Right atrium auricular region (tissue), 2 donors: Measurements from ENCODE around the gene CDRT4. TPM values are rescaled to one million over a fixed set of nuclear protein-coding genes. Genes with fewer than 3 reads are reported as not detected.
A peak's percentile ranks its signal among the peaks of the same experiment; 100 is the strongest.
"Not testable (repeated sequence)": the region's sequence is repeated elsewhere in the genome, so short reads cannot be mapped to it uniquely, and the experiment has no call there.

Experiments
- DNase-seq: peaks from one replicate; pipeline ENCODE4 v3.0.0-alpha.2; 2019; ENCODE audit warnings: low spot score
- H3K27ac ChIP-seq, 2 donors: fragments of 200-600 bp; sonication (generic); 1 replicate in 1 of 2; 2 replicates in 1 of 2; pipeline ENCODE4 v1.5.1; 2016 to 2019
- H3K27me3 ChIP-seq, 2 donors: fragments of 200-600 bp; sonication (generic); one replicate each; pipeline versions ENCODE4 v1.5.1 to v1.6.0; 2017 to 2019
- H3K36me3 ChIP-seq: fragments of 200-600 bp; sonication (generic); one replicate; pipeline ENCODE4 v1.5.1; 2016
- H3K4me1 ChIP-seq, 2 donors: fragments of 200-600 bp; sonication (generic); one replicate each; pipeline versions ENCODE4 v1.5.1 to v1.6.0; 2017 to 2019
- H3K4me3 ChIP-seq, 2 donors: fragments of 200-600 bp; sonication (generic); 1 replicate in 1 of 2; 2 replicates in 1 of 2; pipeline ENCODE4 v1.5.1; 2017 to 2019; ENCODE audit warnings: mild to moderate bottlenecking in 1 of 2, moderate library complexity in 1 of 2
- H3K9me3 ChIP-seq, 2 donors: fragments of 200-600 bp; sonication (generic); one replicate each; pipeline ENCODE4 v1.5.1; 2019
- CTCF ChIP-seq, 2 donors: fragments of 200-600 bp; sonication (generic); IDR thresholded peaks; one replicate each; pipeline ENCODE4 v1.5.1; 2019; ENCODE audit warnings: antibody characterized with exemption in 2 of 2
- total RNA-seq, 2 donors: library from RNA; depleted of rRNA; stranded (reverse); fragments of >200 nt; gene quantifications; one replicate each; pipeline ENCODE4 v1.1.0, GENCODE V29; 2016

The CDRT4 gene
- total RNA-seq, 2 donors from 2014 or later: 0.94 TPM; not detected in 1

- TF ChIP-seq CTCF (IDR thresholded peaks at IDR 0.05): no peak
- Histone ChIP-seq H3K27me3 (no peaks in the 10 kb centered on the region), H3K9me3 (no peaks in the 10 kb centered on the region), H3K36me3 (no peaks in the 10 kb centered on the region), H3K27ac (no peak overlapping the region), H3K4me3 (no peak overlapping the region), H3K4me1 (peaks cover 0 to 13% of the 10 kb centered on the region in 2 donors)
- DNase-seq: peak; percentile 18
These were observed 39.6 kb upstream of the CDRT4 start for GRCh38 chr17:15507001-15507400.

- peak; percentile 18 for DNase-seq
- H3K4me3 ChIP-seq, H3K27me3 ChIP-seq, H3K9me3 ChIP-seq, H3K27ac ChIP-seq, H3K36me3 ChIP-seq: not testable (repeated sequence)
- H3K4me1 ChIP-seq: peaks cover 0 to 16% of the 10 kb centered on the region in 2 donors
These were observed 38.3 kb upstream of the CDRT4 start for GRCh38 chr17:15505708-15506107.

- Histone ChIP-seq H3K27me3 (no peaks in the 10 kb centered on the region), H3K4me3 (no peak overlapping the region), H3K27ac (no peak overlapping the region), H3K36me3 (no peaks in the 10 kb centered on the region), H3K9me3 (no peaks in the 10 kb centered on the region), H3K4me1 (peaks cover 0 to 16% of the 10 kb centered on the region in 2 donors)
- TF ChIP-seq CTCF (IDR thresholded peaks at IDR 0.05): no peak
- DNase-seq: no peak
These were observed 36.3 kb upstream of the CDRT4 start for GRCh38 chr17:15503731-15504130.

- Histone ChIP-seq H3K27me3 (no peaks in the 10 kb centered on the region), H3K27ac (peak overlapping the region; percentile 54 to 75), H3K9me3 (no peaks in the 10 kb centered on the region), H3K36me3 (no peaks in the 10 kb centered on the region), H3K4me1 (peaks cover 0 to 16% of the 10 kb centered on the region in 2 donors), H3K4me3 (peak overlapping the region; percentile 15 to 36)
- DNase-seq: peak; percentile 95
- TF ChIP-seq CTCF (IDR thresholded peaks at IDR 0.05): peak; percentile 83 to 93
These were observed 35.1 kb upstream of the CDRT4 start for GRCh38 chr17:15502369-15503112.

GRCh38 chr17:15501793-15502192, 34.4 kb upstream of the CDRT4 start:
- H3K27ac ChIP-seq: peak overlapping the region; percentile 54 to 75
- no peaks in the 10 kb centered on the region for H3K27me3 ChIP-seq
- no peaks in the 10 kb centered on the region for H3K9me3 ChIP-seq
- H3K4me1 ChIP-seq: peaks cover 0 to 20% of the 10 kb centered on the region in 2 donors
- H3K36me3 ChIP-seq: no peaks in the 10 kb centered on the region
- no peak for TF ChIP-seq CTCF (IDR thresholded peaks at IDR 0.05)
- DNase-seq: no peak
- no peak overlapping the region for H3K4me3 ChIP-seq

GRCh38 chr17:15501282-15501681, 33.9 kb upstream of the CDRT4 start:
- peak overlapping the region in 1 of 2 donors; percentile 54 for H3K27ac ChIP-seq
- DNase-seq: no peak

More at GRCh38 chr17:15501282-15501681, 33.9 kb upstream of the CDRT4 start:
- no peaks in the 10 kb centered on the region for H3K36me3 ChIP-seq
- no peak for TF ChIP-seq CTCF (IDR thresholded peaks at IDR 0.05)
- no peak overlapping the region for H3K4me3 ChIP-seq
- no peaks in the 10 kb centered on the region for H3K27me3 ChIP-seq
- no peaks in the 10 kb centered on the region for H3K9me3 ChIP-seq
- H3K4me1 ChIP-seq: peaks cover 0 to 24% of the 10 kb centered on the region in 2 donors
